GM19372 (cell line): ENCODE measurements around the gene THBS2.
"Not testable (repeated sequence)": the region's sequence is repeated elsewhere in the genome, so short reads cannot be mapped to it uniquely, and the experiment has no call there.

Experiments used
- ATAC-seq: cut with Tn5 transposase; IDR thresholded peaks from one replicate; pipeline ENCODE4 v1.9.1; 2021; ENCODE audit warnings: mild to moderate bottlenecking, low read depth, moderate library complexity; ENCODE audit not compliant: unreplicated experiment

The THBS2 gene

DNA sequence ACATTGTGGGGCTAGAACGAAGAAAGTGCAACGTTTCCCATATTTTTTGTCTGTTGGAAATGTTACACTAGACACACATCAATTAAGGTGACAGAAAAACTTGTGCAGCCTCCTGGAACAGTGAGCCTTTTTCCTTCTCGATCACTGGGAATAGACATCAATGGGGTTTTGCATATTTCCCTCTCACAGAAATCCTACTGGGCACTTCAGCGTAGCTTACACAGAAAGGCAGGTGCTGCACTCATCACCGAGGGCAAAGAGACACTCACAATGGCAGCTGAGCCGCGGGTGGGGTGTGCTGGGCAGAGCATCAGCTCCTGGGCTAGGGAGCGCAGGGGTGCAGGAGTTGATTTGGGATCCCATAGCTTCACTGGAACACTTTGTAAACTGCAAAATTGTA is 64.5 kb downstream of the THBS2 start:
- no peak for ATAC-seq

DNA sequence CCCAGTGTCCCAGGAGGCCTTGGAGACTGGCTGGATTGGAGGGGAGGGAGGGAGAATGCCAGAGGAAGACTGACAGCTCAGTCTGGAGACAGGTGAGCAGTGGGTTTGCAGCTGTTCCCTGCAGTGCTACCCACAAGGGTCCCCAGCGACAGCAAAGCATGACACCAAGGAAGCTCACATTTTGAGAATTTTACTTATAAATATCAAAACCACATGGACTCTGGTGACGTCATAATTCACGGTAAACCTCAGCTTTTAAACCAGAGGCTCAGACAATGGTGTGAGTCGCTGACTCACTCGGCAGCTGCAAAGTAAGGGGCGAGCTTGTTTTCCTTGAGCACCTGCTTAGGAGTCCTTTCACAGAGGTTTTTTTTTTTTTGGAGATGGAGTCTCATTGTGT is 65.2 kb downstream of the THBS2 start:
- no peak for ATAC-seq

DNA sequence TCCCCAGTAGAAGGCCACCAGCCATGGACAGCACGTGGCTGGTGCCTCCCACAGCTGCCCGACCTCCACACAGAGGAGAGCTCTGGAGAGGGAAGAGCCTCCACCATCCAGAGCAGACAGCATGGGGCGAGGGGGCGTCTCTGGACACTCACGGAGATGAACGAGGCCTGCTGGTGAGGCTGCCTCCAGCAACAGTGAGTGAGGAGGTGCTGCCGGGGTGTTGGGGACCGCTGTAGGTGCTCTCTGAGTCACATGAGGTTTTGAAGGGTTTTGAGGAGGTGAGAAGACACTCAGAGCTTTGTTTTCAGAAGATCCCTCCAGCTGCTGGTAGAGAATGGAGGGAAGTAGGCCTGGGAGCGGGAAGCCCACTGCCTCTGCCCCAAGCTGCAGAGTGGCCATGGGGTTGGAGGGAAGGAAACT is 65.6 kb downstream of the THBS2 start:
- ATAC-seq = no peak

DNA sequence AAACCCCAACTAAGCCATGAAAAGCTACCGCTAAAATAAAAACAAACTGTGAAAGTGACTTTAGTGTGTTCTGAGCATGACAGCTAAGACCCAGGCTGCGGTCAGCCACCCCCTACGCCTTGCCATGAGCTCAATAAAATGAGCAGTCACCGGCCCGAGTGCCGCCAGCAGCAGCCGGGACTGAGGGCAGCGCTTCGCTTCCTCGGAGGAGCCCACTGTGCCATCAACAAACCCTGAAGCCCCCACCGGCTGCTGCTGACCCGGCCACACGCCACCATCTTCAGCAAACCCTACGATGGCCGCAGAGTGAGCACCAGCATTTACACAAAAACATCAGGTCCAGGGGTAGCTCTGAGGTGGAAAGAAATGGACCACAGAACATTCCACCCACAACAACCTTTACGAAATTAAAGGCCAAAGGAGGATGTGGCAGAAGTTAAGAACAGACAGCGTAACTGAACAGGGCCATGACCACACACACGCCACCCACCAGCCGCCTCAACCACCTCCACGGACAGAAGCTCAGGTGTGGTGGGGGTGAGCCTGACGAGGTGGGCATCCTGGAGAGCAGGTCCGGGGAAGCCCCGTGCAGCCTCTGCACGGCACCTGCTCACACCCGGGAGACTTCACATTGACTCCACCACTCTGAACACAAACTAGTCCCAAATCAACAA is 67.0 kb downstream of the THBS2 start:
- ATAC-seq = no peak

DNA sequence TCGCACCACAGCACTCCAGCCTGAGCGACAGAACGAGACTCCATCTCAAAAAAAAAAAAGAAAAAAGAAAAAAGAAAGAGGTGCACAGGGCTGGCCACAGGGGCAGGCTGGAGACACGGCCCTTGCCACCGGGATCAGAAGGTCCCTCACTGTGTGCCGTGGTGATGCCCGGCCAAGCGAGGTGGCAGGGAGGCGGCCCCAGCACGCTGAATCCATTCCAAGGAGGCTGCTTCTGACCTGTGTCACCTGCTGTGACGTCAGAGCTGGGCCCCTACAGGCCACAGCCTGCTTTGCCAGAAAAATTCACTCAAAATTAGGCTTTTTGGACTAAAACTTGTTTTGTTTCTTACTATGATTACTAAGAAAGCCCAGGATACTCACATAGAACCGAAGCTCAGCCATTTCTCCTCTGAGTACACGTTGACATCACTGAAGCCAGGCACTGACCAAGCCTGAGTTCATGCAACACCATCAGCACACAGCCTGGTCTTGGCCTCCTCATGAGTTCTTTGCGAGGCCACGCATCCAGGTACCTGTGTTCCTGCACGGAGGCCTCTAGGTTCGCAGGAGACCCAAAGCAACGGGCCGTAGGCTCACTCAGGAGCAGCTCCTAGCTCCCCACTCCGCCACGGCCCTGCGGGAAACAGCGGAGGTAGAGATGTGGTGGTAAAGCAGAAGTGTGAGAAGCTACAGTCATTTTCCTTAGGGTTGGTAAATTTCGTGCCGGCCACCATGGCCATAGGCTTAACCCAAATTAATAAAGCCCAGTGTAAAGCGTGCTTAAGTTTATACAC is 67.8 kb downstream of the THBS2 start:
- ATAC-seq = no peak

DNA sequence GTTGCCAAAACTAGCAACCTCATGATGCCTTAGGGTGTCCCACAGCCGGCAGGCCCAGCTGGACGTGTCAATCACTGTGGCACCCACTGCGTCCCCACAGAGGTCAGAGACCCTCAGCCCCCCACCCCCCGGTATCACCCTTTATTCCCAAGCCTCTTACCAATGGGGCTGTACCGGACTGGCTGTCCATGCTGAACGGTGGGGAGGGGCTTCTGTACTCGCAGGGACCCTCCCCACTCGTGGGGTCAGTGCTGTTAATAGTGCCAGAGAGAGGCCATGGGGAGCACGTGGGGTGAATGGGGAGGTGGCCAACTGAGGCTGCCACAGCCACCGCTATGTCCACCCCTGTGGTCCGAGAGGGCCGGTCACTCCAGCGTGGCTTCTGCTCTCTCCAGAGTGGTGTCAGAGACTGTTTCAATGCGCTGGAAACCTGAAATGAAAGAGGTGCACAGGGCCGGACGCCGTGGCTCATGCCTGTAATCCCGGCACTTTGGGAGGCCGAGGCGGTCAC is 68.6 kb downstream of the THBS2 start:
- ATAC-seq = no peak

DNA sequence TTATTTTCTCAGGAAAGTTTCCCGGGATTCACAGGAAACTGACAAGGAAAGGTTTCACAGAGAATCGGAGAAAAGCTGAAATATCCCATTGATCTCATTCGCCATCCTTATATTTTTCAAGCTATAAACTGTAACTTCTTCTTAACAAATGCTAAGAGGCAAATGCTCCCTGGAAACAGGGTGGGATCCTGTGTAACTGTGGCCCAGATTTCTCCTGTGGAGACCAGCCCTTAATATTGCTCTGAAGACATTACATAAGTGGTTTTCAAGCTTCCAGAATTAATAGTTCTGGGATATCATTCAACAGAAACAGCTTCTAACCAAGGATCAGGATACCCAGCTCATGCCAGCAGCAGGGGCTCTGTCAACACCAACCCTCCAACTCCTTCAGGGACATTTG is 69.2 kb downstream of the THBS2 start:
- no peak for ATAC-seq

DNA sequence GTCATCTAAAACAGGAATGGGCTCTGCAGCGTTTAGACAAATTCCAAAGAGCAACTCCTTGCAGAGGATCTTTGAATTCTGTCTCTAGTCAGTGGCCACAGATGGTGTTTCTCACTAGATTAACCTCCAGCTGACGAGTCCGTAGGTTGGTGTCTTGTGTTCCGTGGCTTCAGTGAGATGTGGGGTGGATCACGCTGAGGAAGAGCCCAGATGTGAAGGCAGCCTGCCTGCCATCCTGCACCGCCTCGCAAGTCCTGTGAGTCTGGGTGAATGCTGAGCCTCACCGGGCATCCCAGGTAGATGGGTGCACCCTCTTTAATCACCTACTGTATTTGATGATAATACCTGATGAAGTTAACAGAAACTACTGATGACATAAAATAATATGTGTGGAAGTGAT is 70.4 kb downstream of the THBS2 start:
- no peak for ATAC-seq

DNA sequence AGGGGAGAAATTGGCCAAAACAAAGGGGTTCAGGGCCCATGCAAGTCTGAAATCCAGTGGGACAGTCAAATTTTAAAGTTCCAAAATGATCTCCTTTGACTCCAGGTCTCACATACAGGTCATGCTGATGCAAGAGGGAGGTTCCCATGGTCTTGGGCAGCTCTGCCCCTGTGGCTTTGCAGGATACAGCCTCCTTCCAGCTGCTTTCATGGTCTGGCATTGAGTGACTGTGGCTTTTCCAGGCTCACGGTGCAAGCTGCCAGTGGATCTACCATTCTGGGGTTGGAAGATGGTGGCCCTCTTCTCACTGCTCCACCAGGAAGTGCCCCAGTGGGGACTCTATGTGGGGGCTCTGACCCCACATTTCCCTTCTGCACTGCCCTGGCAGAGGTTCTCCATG is 73.8 kb downstream of the THBS2 start:
- not testable (repeated sequence) for ATAC-seq

DNA sequence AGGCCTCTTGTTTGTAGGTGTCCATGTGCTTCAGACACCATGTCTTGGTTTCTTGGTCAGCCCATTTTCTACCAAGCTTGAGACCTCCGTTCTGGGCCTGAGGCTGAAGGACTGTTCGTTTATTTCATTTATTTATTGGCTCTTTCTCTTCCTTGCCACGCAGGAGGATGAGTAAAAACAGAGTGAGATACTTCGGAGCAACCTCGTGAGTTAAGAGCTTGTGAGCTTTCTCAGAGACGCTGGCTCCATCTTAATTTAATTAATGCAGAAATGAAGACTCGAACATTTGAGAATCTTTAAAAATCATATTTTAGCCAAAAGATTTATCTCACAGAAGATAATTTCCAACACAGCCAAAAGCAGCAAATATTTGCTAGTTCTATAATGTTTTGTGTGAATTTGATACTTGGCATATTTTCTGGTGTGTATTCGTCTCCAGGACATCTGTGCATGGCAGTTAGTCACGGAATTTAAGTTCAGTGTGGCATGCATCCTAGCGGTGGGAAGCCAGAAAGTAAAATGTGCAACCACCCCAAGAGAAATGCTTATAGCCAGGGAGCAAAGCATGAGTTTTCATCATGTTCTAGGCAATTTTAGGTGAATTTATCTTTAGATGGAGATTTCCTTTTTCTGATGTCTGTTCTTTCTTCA is 76.0 kb downstream of the THBS2 start:
- no peak for ATAC-seq

DNA sequence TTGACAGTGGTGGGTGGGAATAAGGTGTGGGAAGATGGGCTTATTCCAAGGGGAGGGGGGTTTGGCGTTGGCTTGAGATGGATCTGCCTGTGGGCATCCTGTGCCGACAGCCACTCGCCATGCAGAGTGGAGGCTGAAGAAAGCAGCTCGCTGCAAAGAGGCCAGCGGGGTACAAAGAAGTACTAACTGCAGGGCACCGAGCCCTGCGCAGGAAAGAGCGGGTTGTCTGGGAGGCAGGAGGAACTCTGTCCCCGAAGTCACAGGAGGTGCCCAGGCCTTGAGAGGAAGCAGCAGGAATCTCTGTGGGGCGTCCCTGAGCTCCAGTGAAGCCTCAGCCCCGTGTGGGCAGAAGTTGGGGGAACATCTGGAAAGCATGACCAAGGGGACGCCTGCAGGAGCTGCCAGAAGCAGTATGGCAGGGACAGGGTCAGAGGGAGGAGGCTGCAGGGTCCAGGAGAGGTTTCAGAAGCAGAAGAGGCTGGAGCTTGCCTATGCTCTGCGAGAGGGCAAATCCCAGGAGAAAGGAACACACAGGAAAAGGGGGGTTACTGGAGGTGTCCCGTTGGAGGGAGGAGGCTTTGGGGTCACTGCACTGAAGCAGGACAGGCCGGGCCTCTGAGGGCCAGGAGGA is 77.2 kb downstream of the THBS2 start:
- no peak for ATAC-seq

DNA sequence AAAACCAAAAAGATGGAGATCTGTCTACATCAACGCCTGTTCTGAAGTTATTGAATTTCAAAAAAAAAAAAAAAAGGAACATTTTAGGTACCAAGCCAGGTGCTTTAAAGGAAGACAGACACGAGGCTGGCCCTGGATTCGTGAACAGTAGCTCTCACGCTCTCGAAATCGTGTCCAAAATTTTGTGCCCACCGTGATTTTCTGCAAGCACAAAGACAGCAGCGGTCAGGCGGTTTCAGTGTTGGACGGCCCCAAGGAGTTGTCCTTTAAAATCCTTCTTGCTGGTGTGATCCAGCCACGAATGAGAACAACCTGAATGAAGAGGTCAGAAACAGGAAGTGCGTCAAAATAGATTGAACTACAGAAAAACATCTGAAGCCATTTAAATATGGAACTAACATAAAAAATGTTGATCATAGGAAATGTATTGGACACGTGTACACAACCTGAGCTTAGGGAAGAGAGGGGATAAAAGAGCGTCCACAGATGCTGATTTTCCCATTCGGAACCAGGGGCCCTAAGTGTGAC is 78.2 kb downstream of the THBS2 start:
- ATAC-seq = no peak

DNA sequence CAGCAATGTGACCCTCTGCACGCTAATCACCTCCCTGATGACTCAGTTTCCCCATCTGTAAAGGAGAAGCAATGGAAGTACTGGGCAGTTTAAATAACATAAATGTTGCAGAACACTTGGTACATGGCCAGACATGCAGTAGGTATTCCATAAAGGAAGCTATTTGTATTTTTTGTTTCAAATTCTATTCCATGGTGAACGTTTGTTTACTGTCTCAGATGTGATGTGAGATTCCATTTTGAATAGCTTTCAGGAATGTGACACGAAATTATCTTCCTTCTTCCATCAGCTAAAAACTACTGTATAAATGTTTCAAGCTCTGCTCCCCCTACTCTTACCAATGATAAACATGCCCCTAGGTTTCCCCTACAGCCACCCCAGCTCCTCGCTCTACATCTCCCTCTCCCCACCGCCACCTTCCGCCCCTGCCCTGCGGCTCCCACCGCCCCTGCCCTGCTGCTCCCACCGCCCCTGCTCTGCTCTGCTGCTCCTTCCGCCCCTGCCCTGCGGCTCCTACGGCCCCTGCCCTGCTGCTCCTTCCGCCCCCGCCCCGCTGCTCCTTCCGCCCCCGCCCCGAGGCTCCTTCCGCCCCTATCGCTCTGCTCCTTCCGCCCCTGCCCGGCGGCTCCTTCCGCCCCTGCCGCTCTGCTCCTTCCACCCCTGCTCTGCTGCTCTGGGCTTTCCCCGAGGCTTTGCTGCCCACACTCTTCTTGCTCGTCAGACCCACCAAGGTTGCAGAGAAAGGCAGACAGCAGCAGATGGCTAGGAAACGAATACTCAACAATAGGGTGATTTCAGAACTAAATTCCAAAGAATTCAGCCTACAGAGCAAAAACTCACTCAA is 78.9 kb downstream of the THBS2 start:
- ATAC-seq = no peak

DNA sequence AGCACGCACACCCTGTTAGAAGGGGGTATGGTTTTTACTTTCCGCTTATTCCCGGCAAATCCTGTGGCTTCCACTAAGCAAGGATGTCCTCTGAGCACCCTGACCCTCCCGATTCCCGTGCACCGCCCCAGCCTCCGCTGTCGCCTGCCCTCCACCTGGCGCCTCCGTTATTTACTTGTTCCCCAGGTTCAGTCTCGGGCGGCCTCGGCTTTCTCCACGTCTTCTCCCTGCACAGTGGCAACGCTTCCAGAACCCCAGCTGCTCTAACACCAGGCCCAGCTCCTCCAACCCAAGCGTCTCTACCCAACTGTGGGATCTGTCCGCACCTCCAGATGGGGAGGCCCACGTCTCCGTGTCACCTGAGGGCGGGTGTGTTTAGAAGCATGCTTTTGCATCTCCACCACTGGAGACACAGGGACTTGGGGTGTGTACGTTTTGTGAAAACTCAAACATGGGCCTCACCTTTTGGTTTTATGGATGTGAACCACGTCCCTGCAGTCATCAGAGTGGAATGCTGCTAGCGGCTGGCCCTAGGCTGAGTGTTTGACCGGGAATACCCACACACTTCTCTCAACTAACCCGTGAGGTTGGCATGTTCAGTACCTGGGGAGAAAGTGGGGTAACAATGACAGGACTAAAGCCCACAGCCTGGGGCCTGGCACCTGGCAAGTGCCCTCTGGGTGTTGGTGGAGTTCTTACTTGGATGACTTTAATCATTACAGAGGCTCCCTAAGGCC is 79.9 kb downstream of the THBS2 start:
- ATAC-seq = no peak

DNA sequence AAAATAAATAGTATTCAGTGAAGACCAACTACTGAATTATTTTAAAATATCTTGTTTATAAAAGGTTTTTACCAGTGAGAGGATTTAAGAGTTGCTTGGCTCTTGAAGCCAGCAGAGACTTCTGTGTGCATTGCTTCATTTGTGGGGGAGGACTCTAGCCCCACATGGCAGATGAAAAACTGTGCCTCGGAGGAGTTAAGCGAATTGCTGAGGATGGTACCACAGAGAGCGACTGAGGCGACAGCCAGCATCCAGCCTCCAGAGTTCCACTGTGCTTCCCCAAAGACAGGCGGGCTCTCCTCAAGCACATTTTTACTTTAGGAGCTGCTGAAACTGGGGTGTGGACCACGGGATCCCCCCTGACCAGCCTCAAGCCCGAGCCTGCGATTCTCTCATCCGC is 80.7 kb downstream of the THBS2 start:
- ATAC-seq = no peak

DNA sequence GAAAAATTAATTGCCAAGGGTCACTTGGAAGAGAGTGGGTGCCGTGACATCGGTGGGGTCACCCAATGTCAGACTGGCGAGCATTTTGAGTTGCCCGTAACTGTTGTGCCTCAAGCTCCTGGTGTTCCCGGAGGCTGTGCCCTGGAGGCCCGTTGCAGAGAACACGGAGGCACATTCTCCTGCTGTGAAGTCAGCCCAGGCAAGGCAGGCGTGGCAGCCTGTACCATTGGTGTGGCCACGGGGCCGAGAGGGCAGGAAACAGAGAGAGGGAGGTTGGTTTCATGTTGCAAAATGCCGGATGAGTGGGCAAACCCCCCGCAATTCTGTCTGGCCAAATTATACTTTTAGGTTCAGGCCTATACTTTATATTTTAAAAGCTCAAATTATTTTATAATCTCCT is 81.2 kb downstream of the THBS2 start:
- no peak for ATAC-seq

DNA sequence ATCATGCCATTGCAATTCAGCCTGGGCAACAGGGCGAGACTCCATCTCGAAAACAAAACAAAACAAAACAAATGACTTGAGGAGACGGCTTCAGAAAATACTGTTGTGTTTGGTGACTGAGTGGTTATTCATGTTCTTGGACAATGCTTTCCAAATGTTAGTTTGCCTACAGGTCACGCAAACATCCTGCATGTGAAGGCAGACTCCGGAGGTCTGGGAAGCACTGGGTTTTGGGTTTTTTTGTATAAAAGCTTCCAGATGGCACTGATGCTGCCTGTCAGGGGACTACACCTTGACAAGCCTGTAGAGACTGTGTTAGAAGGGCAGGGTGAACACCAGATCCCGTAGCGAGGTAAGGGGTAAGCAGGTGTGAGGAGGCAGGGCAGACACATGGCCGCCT is 81.7 kb downstream of the THBS2 start:
- no peak for ATAC-seq

DNA sequence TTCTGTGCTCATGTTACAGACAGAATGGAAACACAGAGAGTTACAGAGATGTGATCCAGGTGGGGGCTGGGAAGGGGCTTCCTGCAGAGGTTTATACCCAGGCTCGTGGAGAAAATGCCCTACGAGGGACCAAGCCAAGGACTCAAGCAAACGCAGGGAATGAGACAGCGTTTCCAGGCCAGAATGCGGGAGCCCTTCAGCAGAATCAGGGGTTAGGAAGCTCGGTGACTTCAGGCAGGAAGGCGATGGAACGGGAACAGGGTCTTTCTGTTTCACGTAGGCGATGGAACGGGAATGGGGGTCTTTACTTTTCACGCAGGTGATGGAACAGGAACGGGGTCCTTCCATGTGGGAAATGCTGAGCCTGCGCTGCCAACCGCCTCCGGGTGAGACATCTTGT is 82.6 kb downstream of the THBS2 start:
- no peak for ATAC-seq

DNA sequence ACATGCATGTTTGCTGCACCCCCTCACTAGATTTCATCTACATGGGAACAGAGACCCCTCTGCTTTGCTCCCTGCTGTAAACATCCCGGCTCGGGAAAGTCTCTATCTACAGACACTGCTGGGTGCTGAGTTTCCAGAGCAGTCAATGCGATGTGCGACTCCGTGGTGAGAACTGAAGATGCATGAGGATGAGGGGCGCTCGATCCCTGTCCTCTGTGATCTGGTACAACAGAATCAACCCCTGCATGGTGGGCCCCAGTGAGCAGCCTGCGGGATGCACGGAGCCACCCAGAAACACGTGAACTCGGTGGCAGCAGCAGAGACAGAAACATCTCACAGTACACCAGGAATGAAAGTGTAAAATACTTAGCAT is 83.1 kb downstream of the THBS2 start:
- no peak for ATAC-seq
